Osteoblast (primary cell): ENCODE data around the gene MYH13. TPM values are rescaled to one million over a fixed set of nuclear protein-coding genes. Genes with fewer than 3 reads are reported as not detected.

ENCODE experiments used
- DNase-seq: peaks from one replicate; pipeline ENCODE4 v3.0.0; 2011; ENCODE audit warnings: low spot score, mixed read lengths; ENCODE audit not compliant: insufficient read length; ENCODE audit errors: missing footprints
- H2AFZ ChIP-seq: 2 replicates; pipeline ENCODE4 v1.6.0; 2011; ENCODE audit warnings: mild to moderate bottlenecking, low read length
- H3K27ac ChIP-seq: 2 replicates; pipeline ENCODE4 v1.5.1; 2011; ENCODE audit warnings: mild to moderate bottlenecking, low read depth, low read length, moderate library complexity
- H3K27me3 ChIP-seq: 2 replicates; pipeline ENCODE4 v1.6.0; 2012; ENCODE audit warnings: mild to moderate bottlenecking, control low read depth, inconsistent platforms, low read length, moderate library complexity; ENCODE audit not compliant: insufficient read depth
- H3K36me3 ChIP-seq: 2 replicates; pipeline ENCODE4 v1.5.1; 2011; ENCODE audit warnings: mild to moderate bottlenecking, low read length, control low read depth, moderate library complexity; ENCODE audit not compliant: insufficient read depth
- H3K4me1 ChIP-seq: 2 replicates; pipeline ENCODE4 v1.5.1; 2011; ENCODE audit warnings: mild to moderate bottlenecking, low read length, control low read depth, moderate library complexity; ENCODE audit not compliant: insufficient read depth
- H3K4me2 ChIP-seq: 2 replicates; pipeline ENCODE4 v1.6.0; 2011; ENCODE audit warnings: mild to moderate bottlenecking, low read length; ENCODE audit not compliant: insufficient read depth
- H3K4me3 ChIP-seq: fragments of 200-600 bp; sonication (generic); 3 replicates; pipeline ENCODE4 v1.5.1; 2012; ENCODE audit warnings: mild to moderate bottlenecking, low read length, inconsistent platforms; ENCODE audit not compliant: insufficient read depth
- H3K79me2 ChIP-seq: 2 replicates; pipeline ENCODE4 v1.6.0; 2012; ENCODE audit warnings: mild to moderate bottlenecking, low read length, control low read depth, inconsistent platforms; ENCODE audit not compliant: insufficient read depth
- H3K9me3 ChIP-seq: 2 replicates; pipeline ENCODE4 v1.5.1; 2011; ENCODE audit warnings: low read depth, low read length, control low read depth
- H4K20me1 ChIP-seq: 2 replicates; pipeline ENCODE4 v1.6.0; 2012; ENCODE audit warnings: mild to moderate bottlenecking, low read length, control low read depth; ENCODE audit not compliant: insufficient read depth
- total RNA-seq: library from RNA; depleted of rRNA; stranded (reverse); fragments of >200 nt; gene quantifications from 2 replicates; pipeline ENCODE4 v1.2.3, GENCODE V29; 2012
- TF ChIP-seq, protein P1 (sequence below): IDR thresholded peaks from 2 replicates; pipeline ENCODE4 v1.5.1; 2011; ENCODE audit warnings: mild to moderate bottlenecking, low read depth, low read length, moderate library complexity; ENCODE audit errors: extremely low read depth

MYH13 gene
- total RNA-seq, 1 donor, result not detected

DNA sequence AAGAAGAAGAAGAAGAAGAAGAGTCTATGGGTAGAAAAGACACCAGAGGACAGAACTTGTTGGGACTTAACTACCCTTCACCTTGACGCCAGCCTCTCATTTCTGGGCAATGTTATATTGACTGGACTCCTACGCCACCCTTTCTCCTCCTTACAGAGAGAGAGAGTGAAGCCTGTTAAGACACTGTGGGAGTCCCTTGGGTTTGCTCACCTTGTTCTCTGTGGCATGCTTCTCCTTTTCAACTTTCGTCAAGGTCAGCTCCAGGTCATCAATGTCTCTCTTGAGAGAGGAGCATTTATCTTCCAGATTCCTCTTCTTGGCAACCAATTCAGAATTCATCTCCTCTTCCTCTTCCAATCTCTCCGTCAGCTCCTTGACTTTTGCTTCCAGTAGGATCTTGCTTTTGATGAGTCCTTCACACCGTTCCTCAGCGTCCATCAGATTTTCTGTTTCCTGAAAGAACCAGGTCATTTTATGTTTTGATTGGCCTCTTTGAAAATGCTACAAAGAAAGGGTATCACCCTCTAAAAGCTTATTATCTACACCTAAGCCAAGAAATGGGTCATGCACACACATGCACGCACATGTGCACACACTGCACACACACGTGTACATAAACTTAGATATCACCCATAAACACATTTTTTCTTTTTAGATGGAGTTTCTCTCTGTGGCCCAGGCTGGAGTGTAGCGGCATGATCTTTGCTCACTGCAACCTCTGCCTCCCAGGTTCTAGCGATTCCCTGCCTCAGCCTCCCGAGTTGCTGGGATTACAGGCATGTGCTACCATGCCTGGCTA, 48.8 kb downstream of the MYH13 start:
- TF ChIP-seq, protein P1, sequence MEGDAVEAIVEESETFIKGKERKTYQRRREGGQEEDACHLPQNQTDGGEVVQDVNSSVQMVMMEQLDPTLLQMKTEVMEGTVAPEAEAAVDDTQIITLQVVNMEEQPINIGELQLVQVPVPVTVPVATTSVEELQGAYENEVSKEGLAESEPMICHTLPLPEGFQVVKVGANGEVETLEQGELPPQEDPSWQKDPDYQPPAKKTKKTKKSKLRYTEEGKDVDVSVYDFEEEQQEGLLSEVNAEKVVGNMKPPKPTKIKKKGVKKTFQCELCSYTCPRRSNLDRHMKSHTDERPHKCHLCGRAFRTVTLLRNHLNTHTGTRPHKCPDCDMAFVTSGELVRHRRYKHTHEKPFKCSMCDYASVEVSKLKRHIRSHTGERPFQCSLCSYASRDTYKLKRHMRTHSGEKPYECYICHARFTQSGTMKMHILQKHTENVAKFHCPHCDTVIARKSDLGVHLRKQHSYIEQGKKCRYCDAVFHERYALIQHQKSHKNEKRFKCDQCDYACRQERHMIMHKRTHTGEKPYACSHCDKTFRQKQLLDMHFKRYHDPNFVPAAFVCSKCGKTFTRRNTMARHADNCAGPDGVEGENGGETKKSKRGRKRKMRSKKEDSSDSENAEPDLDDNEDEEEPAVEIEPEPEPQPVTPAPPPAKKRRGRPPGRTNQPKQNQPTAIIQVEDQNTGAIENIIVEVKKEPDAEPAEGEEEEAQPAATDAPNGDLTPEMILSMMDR, result no peak
- H3K27me3 ChIP-seq, result no peaks in the 10 kb centered on the region
- H4K20me1 ChIP-seq, result no peaks in the 10 kb centered on the region
- DNase-seq, result no peak
- H2AFZ ChIP-seq, result no peak overlapping the region
- H3K4me3 ChIP-seq, result no peak overlapping the region
- no peaks in the 10 kb centered on the region for H3K36me3 ChIP-seq
- no peak overlapping the region for H3K27ac ChIP-seq
- H3K9me3 ChIP-seq, result no peaks in the 10 kb centered on the region
- no peaks in the 10 kb centered on the region for H3K4me1 ChIP-seq
- no peak overlapping the region for H3K4me2 ChIP-seq
- no peaks in the 10 kb centered on the region for H3K79me2 ChIP-seq

DNA sequence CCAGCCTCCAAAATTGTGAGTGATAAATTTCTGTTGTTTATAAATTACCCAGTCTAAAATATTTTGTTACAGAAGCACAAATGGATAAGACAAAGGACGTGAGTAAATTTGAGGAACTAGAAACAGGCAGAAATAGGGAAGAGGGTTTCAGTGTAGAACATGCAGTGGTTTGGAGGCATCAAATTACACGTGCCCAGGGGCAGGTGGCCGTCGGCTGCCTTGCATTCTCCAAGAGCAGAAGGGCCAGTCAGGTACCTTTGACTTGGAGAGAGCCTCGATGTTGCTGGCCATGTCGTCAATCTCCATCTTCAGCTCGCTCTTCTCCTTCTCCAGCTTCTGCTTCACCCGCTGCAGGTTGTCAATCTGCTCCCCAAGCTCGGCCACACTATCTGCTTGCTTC, 54.3 kb downstream of the MYH13 start:
- TF ChIP-seq, protein P1, result no peak
- no peak overlapping the region for H2AFZ ChIP-seq
- DNase-seq, result no peak
- no peaks in the 10 kb centered on the region for H3K36me3 ChIP-seq
- no peak overlapping the region for H3K4me3 ChIP-seq
- H3K4me1 ChIP-seq, result no peaks in the 10 kb centered on the region
- no peaks in the 10 kb centered on the region for H3K9me3 ChIP-seq
- no peak overlapping the region for H3K27ac ChIP-seq
- H3K79me2 ChIP-seq, result no peaks in the 10 kb centered on the region
- H3K4me2 ChIP-seq, result no peak overlapping the region
- H4K20me1 ChIP-seq, result no peaks in the 10 kb centered on the region
- no peaks in the 10 kb centered on the region for H3K27me3 ChIP-seq

DNA sequence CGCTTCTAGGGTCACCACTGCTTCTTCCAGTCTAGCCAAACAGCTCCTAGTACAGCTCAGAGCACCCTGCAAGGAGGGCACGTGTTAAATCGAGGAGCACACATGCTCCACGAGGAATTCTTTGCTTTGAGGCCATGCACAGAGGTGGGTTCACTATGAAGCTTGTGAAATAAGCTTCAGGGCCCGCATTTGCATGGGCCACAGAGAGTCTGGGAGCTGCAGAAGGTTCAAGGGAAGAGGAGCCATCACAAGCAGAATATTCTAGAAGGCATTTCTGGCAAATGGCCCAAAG, 55.3 kb downstream of the MYH13 start:
- H3K4me3 ChIP-seq, result no peak overlapping the region
- H2AFZ ChIP-seq, result no peak overlapping the region

DNA sequence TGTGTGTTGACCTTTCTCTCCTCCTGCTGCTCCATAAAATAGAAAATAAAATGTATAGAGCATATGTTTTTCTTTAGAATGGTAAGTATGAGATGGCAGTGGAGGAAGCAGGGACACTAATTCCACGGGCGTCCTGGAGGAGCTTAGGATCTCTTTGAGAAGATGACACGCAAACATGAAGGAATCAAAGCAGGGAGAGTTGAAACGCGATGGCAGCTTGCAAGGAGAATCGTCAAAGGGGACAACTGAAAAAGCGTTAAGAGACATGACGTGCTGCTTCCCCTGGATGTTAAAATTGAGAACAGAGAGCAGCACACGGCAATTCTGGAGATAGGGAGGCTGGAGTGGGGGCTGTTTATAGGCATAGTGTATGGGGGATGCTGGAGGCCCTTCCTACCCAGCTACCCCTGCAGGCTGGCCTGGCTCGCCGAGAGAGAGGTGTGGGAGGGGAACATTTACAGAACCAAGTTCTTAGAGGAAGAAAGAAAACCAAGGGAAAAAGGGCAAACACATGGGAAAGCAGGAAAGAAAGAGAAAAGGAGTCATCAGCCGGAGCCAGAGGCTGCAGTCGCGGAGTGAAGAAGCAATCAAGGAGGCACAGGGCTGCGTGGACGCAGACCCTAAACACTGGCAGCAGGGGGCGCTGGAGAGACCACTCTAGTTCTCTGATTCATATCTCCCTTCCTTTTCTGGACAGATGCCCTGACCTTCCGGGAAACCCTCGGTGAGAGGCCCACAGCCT, 55.8 kb downstream of the MYH13 start:
- H3K9me3 ChIP-seq, result no peaks in the 10 kb centered on the region
- no peak overlapping the region for H2AFZ ChIP-seq
- no peaks in the 10 kb centered on the region for H3K27me3 ChIP-seq
- H4K20me1 ChIP-seq, result no peaks in the 10 kb centered on the region
- H3K79me2 ChIP-seq, result no peaks in the 10 kb centered on the region
- no peak overlapping the region for H3K4me2 ChIP-seq
- TF ChIP-seq, protein P1, result no peak
- no peak overlapping the region for H3K27ac ChIP-seq
- no peak overlapping the region for H3K4me3 ChIP-seq
- no peaks in the 10 kb centered on the region for H3K36me3 ChIP-seq
- no peak for DNase-seq
- H3K4me1 ChIP-seq, result no peaks in the 10 kb centered on the region

More for the DNA sequence above, 55.3 kb downstream of the MYH13 start:
- H3K27me3 ChIP-seq, result no peaks in the 10 kb centered on the region
- no peaks in the 10 kb centered on the region for H3K36me3 ChIP-seq
- no peak overlapping the region for H3K27ac ChIP-seq
- DNase-seq, result no peak
- no peaks in the 10 kb centered on the region for H3K9me3 ChIP-seq
- H3K79me2 ChIP-seq, result no peaks in the 10 kb centered on the region
- TF ChIP-seq, protein P1, result no peak
- H3K4me2 ChIP-seq, result no peak overlapping the region
- no peaks in the 10 kb centered on the region for H4K20me1 ChIP-seq
- H3K4me1 ChIP-seq, result no peaks in the 10 kb centered on the region
